HG03060 (cell line): ENCODE results near the gene SERPINB1.
"Not testable (repeated sequence)": the region's sequence is repeated elsewhere in the genome, so short reads cannot be mapped to it uniquely, and the experiment has no call there.

Experiments used
- ATAC-seq: cut with Tn5 transposase; IDR thresholded peaks from one replicate; pipeline ENCODE4 v1.9.1; 2021; ENCODE audit warnings: low read depth, moderate number of reproducible peaks; ENCODE audit not compliant: unreplicated experiment

SERPINB1 gene

DNA sequence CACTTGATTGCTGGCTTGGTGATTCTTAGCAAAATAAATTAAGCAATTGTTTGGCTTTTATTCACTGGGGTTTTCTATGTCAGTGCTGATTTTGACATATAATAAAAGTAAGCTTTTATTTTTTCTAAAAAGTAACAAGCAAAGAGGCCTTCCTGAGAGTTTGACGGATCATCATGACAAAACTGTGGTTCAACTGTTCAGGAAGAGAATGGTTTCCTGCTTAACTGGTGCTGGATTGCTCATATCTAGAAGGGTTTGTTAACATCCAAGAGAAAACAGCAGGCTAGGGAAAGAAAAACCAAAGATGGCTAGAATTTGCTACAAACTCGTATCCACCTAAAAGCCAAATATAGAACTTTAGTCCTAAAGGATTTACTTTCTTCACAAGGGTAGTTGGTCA lies 21.2 kb downstream of the SERPINB1 start:
- ATAC-seq, result no peak

GRCh38 chr6:2819978-2820377 lies 21.7 kb downstream of the SERPINB1 start:
- no peak for ATAC-seq

GRCh38 chr6:2819115-2819514 lies 22.5 kb downstream of the SERPINB1 start:
- ATAC-seq, result no peak

DNA sequence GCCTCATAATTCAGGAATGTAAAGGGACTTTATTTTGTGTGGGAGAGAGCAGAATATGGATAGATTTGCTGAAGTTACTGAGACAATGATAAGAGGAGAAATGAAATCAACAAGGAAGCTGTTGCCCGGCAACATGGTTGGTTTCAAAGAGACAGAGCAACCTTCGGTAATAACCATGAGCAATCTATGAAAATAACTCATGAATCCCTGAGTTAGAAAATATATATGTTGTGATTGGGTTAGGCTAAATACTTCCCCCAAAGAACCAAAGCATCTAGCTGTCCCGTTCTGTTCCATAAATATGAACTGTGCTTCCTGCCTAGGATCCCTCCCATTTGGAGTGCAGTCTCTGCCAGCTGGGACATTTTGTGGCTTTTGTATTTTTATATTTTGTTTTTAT lies 23.1 kb downstream of the SERPINB1 start:
- no peak for ATAC-seq

DNA sequence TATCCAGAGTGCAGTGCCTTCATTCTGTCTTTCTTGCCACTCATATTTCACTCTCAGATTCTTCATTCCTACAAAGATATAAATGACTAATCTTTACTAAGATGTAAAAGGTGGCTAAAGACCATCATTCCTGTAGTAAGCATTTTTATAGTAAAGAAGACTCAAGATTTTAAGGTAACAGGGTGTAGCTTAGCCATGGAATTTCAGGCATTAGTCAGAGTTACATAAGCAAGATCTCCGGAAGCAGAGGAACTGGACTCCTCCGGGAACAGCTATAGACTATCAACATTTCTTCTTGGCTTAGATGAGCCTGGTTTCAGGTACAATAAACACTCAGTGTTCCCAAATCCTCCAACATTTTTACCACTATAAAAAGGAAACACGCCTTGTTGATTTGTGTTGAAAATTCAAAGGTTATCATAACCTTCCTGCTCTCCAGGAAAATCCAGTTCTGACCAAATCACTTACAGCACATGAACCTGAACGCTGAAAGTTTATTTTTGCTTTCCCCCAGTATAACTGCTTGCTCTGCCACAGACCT lies 23.7 kb downstream of the SERPINB1 start:
- ATAC-seq, result no peak

GRCh38 chr6:2816158-2816557 lies 25.5 kb downstream of the SERPINB1 start:
- no peak for ATAC-seq

- no peak for ATAC-seq
Observed at GRCh38 chr6:2812695-2813094, 29.0 kb downstream of the SERPINB1 start.

DNA sequence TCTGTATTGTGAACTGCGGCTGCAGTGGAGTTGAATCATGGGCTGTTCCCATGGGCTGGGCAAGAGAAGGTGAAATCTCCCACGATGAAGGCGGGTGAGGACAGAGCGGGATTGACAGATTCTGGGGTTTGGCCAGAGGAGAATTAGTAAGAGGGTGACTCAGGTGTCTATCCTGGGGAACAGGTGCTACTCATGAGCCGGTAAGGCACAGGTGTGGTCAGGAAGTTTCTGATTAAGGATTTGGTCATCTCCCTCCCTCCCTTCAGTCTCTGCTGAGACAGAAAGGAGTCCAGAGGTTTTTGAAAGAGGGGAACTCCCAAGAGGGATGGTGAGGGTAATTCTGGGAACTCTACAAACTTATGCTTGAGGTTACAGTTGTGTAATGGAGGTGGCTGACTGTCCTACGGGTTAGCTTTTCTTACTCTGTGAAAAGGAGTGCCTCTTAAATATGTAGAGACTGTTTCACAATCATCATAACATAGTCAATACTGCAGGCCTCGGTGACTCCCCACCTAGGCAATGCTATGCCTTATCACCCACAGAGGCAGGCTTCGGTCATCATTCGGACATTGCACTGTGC lies 31.5 kb downstream of the SERPINB1 start:
- ATAC-seq, result no peak

- ATAC-seq, result no peak
Observed at GRCh38 chr6:2809015-2809414, 32.6 kb downstream of the SERPINB1 start.

GRCh38 chr6:2807342-2808090 lies 34.1 kb downstream of the SERPINB1 start:
- no peak for ATAC-seq

DNA sequence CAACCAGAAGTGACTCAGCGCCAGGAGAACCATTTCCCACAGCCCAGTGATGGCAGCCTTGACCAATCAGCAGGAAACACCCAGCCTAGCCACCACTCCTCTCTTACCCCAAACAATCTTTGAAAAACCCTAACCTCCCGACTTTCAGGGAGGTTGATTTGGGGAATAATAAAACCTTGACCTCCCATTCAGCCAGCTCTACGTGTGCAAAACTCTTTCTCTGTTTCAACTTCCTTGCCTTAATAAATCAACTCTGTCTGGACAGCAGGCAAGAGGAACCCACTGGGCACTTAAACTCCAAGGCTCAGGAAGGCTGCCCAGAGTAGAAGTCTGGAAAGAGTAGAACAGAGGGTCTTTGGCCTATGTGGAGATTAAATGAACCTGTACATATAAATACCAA lies 35.0 kb downstream of the SERPINB1 start:
- no peak for ATAC-seq

- no peak for ATAC-seq
Observed at GRCh38 chr6:2805031-2805430, 36.6 kb downstream of the SERPINB1 start.

- ATAC-seq, result no peak
Observed at GRCh38 chr6:2804516-2804915, 37.1 kb downstream of the SERPINB1 start.

- ATAC-seq, result no peak
Observed at GRCh38 chr6:2803731-2804429, 37.8 kb downstream of the SERPINB1 start.

- no peak for ATAC-seq
Observed at GRCh38 chr6:2802521-2803060, 39.1 kb downstream of the SERPINB1 start.

DNA sequence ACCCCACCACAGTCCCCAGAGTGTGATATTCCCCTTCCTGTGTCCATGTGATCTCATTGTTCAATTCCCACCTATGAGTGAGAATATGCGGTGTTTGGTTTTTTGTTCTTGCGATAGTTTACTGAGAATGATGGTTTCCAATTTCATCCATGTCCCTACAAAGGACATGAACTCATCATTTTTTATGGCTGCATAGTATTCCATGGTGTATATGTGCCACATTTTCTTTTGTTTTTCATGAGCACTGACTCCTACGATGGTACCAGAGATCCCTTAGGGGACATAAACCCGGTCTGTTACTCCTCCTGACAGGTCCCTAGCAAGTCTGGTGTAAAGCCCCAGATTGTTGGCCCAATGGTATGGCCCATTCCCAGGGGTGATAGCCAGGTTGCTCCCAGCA lies 40.0 kb downstream of the SERPINB1 start:
- not testable (repeated sequence) for ATAC-seq

- no peak for ATAC-seq
Observed at GRCh38 chr6:2800552-2801316, 40.9 kb downstream of the SERPINB1 start.

- ATAC-seq, result no peak
Observed at GRCh38 chr6:2799936-2800527, 41.6 kb downstream of the SERPINB1 start.

GRCh38 chr6:2798586-2799134 lies 43.0 kb downstream of the SERPINB1 start:
- no peak for ATAC-seq

GRCh38 chr6:2797564-2798031 lies 44.1 kb downstream of the SERPINB1 start:
- ATAC-seq, result no peak
